HEK293 (cell line): ENCODE results near the gene FILIP1L.

Experiments
- CTCF ChIA-PET: fragments of 350-600 bp; formaldehyde crosslinking; extraction: SDS; loops from one replicate; lab custom pipeline; 2021; ENCODE audit warnings: antibody characterized with exemption; lab: Yijun Ruan, JAX
- POLR2A ChIA-PET: fragments of 300-600 bp; formaldehyde crosslinking; extraction: SDS; loops from one replicate; lab custom pipeline; 2020; ENCODE audit warnings: antibody characterized with exemption, inconsistent platforms; lab: Yijun Ruan, JAX
- H3K27ac ChIP-seq: fragments of 200-500 bp; sonication (Bioruptor generic); 2 replicates; pipeline ENCODE4 v1.5.1; 2014; ENCODE audit warnings: low read depth, low read length, control low read depth, inconsistent platforms; ENCODE audit errors: extremely low read depth
- H3K36me3 ChIP-seq, 2 experiments: fragments of 200-500 bp in 1 of 2; sonication (Bioruptor generic) in 1 of 2; 1 replicate in 1 of 2; 2 replicates in 1 of 2; pipeline ENCODE4 v1.5.1; 2014 to 2017; ENCODE audit warnings: inconsistent platforms in 2 of 2, low read length in 2 of 2; ENCODE audit not compliant: control insufficient read depth in 2 of 2, insufficient read depth in 1 of 2
- H3K4me1 ChIP-seq: fragments of 200-500 bp; sonication (Bioruptor generic); 2 replicates; pipeline ENCODE4 v1.5.1; 2014; ENCODE audit warnings: mild to moderate bottlenecking, low read length, inconsistent platforms; ENCODE audit not compliant: control insufficient read depth, insufficient read depth
- H3K4me3 ChIP-seq: 2 replicates; pipeline ENCODE4 v1.5.1; 2011; ENCODE audit warnings: low read depth, mild to moderate bottlenecking, control low read depth, low read length, moderate library complexity
- H3K9me3 ChIP-seq: fragments of 200-500 bp; sonication (Bioruptor generic); 2 replicates; pipeline ENCODE4 v1.5.1; 2014; ENCODE audit warnings: low read depth, low read length, inconsistent platforms; ENCODE audit not compliant: control insufficient read depth, insufficient read depth
- CTCF ChIP-seq: fragments of 450-650 bp; formaldehyde crosslinking; IDR thresholded peaks from 2 replicates; pipeline ENCODE4 v1.5.1; 2016; ENCODE audit warnings: missing biosample characterization, missing genetic modification characterization
- HOXA7 ChIP-seq: sonication (generic); formaldehyde crosslinking; IDR thresholded peaks from 2 replicates; pipeline ENCODE4 v1.8.1; 2022; ENCODE audit warnings: missing genetic modification reagents, borderline replicate concordance
- IKZF3 ChIP-seq: fragments of 450-650 bp; IDR thresholded peaks from 2 replicates; pipeline ENCODE4 v1.5.0; 2018; ENCODE audit warnings: missing biosample characterization, mild to moderate bottlenecking, missing genetic modification characterization, moderate library complexity
- KLF16 ChIP-seq: fragments of 450-650 bp; formaldehyde crosslinking; IDR thresholded peaks from 2 replicates; pipeline ENCODE4 v1.5.1; 2017; ENCODE audit warnings: missing biosample characterization, missing genetic modification characterization
- PRDM6 ChIP-seq: fragments of 450-650 bp; formaldehyde crosslinking; IDR thresholded peaks from 2 replicates; pipeline ENCODE4 v1.5.1; 2017; ENCODE audit warnings: missing biosample characterization, missing genetic modification characterization
- ZBTB21 ChIP-seq: fragments of 450-650 bp; formaldehyde crosslinking; IDR thresholded peaks from 2 replicates; pipeline ENCODE4 v1.5.1; 2017; ENCODE audit warnings: missing biosample characterization, missing genetic modification characterization
- ZBTB8A ChIP-seq: fragments of 450-650 bp; formaldehyde crosslinking; IDR thresholded peaks from 2 replicates; pipeline ENCODE4 v1.5.1; 2016; ENCODE audit warnings: missing biosample characterization, missing genetic modification characterization
- ZFP37 ChIP-seq: fragments of 450-650 bp; formaldehyde crosslinking; IDR thresholded peaks from 2 replicates; pipeline ENCODE4 v1.5.1; 2016; ENCODE audit warnings: missing biosample characterization, missing genetic modification characterization
- ZFP41 ChIP-seq: fragments of 450-650 bp; formaldehyde crosslinking; IDR thresholded peaks from 2 replicates; pipeline ENCODE4 v1.5.1; 2016; ENCODE audit warnings: missing biosample characterization, missing genetic modification characterization, borderline replicate concordance
- ZIC2 ChIP-seq: fragments of 450-650 bp; formaldehyde crosslinking; IDR thresholded peaks from 2 replicates; pipeline ENCODE4 v1.5.1; 2016; ENCODE audit warnings: missing biosample characterization, missing genetic modification characterization
- ZNF175 ChIP-seq: fragments of 450-650 bp; formaldehyde crosslinking; IDR thresholded peaks from 2 replicates; pipeline ENCODE4 v1.5.1; 2016; ENCODE audit warnings: missing biosample characterization, missing genetic modification characterization
- ZNF23 ChIP-seq: fragments of 450-650 bp; formaldehyde crosslinking; IDR thresholded peaks from 2 replicates; pipeline ENCODE4 v1.5.1; 2016; ENCODE audit warnings: missing biosample characterization, missing genetic modification characterization, borderline replicate concordance
- ZNF280C ChIP-seq: fragments of 450-650 bp; formaldehyde crosslinking; IDR thresholded peaks from 2 replicates; pipeline ENCODE4 v1.5.1; 2016; ENCODE audit warnings: missing biosample characterization, missing genetic modification characterization
- ZNF362 ChIP-seq: fragments of 450-650 bp; formaldehyde crosslinking; IDR thresholded peaks from 2 replicates; pipeline ENCODE4 v1.5.1; 2016; ENCODE audit warnings: missing biosample characterization, missing genetic modification characterization
- ZNF366 ChIP-seq: fragments of 450-650 bp; formaldehyde crosslinking; conservative IDR thresholded peaks from 2 replicates; pipeline ENCODE4 v1.5.1; 2016; ENCODE audit warnings: missing biosample characterization, missing genetic modification characterization
- ZNF394 ChIP-seq: fragments of 450-650 bp; formaldehyde crosslinking; IDR thresholded peaks from 2 replicates; pipeline ENCODE4 v1.5.1; 2016; ENCODE audit warnings: missing biosample characterization, missing genetic modification characterization, mild to moderate bottlenecking, moderate library complexity, borderline replicate concordance
- ZNF544 ChIP-seq: fragments of 450-650 bp; formaldehyde crosslinking; IDR thresholded peaks from 2 replicates; pipeline ENCODE4 v1.5.0; 2017; ENCODE audit warnings: missing biosample characterization, missing genetic modification characterization
- ZNF585B ChIP-seq: fragments of 450-650 bp; formaldehyde crosslinking; IDR thresholded peaks from 2 replicates; pipeline ENCODE4 v1.5.1; 2016; ENCODE audit warnings: missing biosample characterization, missing genetic modification characterization
- ZNF621 ChIP-seq: fragments of 450-650 bp; formaldehyde crosslinking; IDR thresholded peaks from 2 replicates; pipeline ENCODE4 v1.5.1; 2017; ENCODE audit warnings: missing biosample characterization, missing genetic modification characterization
- ZNF704 ChIP-seq: fragments of 450-650 bp; formaldehyde crosslinking; IDR thresholded peaks from 2 replicates; pipeline ENCODE4 v1.5.1; 2016; ENCODE audit warnings: missing biosample characterization, missing genetic modification characterization
- ZNF830 ChIP-seq: fragments of 450-650 bp; IDR thresholded peaks from 2 replicates; pipeline ENCODE4 v1.5.0; 2018; ENCODE audit warnings: missing biosample characterization, missing genetic modification characterization, low read depth, mild to moderate bottlenecking, moderate library complexity
- ZNF837 ChIP-seq: fragments of 450-650 bp; formaldehyde crosslinking; IDR thresholded peaks from 2 replicates; pipeline ENCODE4 v1.5.1; 2016; ENCODE audit warnings: missing biosample characterization, missing genetic modification characterization
- ZSCAN30 ChIP-seq: fragments of 450-650 bp; IDR thresholded peaks from 2 replicates; pipeline ENCODE4 v1.5.1; 2018; ENCODE audit warnings: missing biosample characterization, mild to moderate bottlenecking, missing genetic modification characterization, moderate library complexity
- ZSCAN5A ChIP-seq: fragments of 450-650 bp; formaldehyde crosslinking; IDR thresholded peaks from 2 replicates; pipeline ENCODE4 v1.5.1; 2016; ENCODE audit warnings: missing biosample characterization, missing genetic modification characterization

Gene FILIP1L

GRCh38 chr3:100124201-100124761 is 10.0 kb upstream of the FILIP1L start:
- no peak overlapping the region for H3K27ac ChIP-seq
- TF ChIP-seq PRDM6 (tag by site-specific recombination) (no peak), ZFP41 (no peak), HOXA7 (CRISPR knock-in tag) (no peak), ZNF585B (no peak), ZNF837 (tag by site-specific recombination) (no peak), ZSCAN5A (tag by site-specific recombination) (no peak), ZNF366 (tag by site-specific recombination) (no peak), CTCF (tag by site-specific recombination) (no peak), ZNF394 (tag by site-specific recombination) (no peak), IKZF3 (tag by site-specific recombination) (no peak), ZIC2 (no peak), ZSCAN30 (no peak), ZNF280C (tag by site-specific recombination) (no peak), ZBTB8A (no peak), ZFP37 (tag by site-specific recombination) (no peak), ZNF704 (tag by site-specific recombination) (no peak)
- no peaks in the 10 kb centered on the region; the same call in 1 of the 2 replicates for H3K4me1 ChIP-seq
- POLR2A ChIA-PET, result no interaction called here
- no peaks in the 10 kb centered on the region for H3K36me3 ChIP-seq
- CTCF ChIA-PET, result no interaction called here
- no peaks in the 10 kb centered on the region for H3K9me3 ChIP-seq
- no peak overlapping the region for H3K4me3 ChIP-seq

- H3K4me3 ChIP-seq, result no peak overlapping the region
- TF ChIP-seq ZNF362 (no peak), ZNF23 (no peak), ZBTB21 (tag by site-specific recombination) (no peak), ZNF175 (tag by site-specific recombination) (no peak), ZNF830 (tag by site-specific recombination) (no peak), ZNF394 (tag by site-specific recombination) (no peak), ZNF544 (tag by site-specific recombination) (no peak), KLF16 (tag by site-specific recombination) (no peak), ZNF621 (tag by site-specific recombination) (no peak), ZNF704 (tag by site-specific recombination) (no peak)
- no peaks in the 10 kb centered on the region for H3K36me3 ChIP-seq
These were observed 8.8 kb upstream of the FILIP1L start for GRCh38 chr3:100123112-100123511.

More at GRCh38 chr3:100123112-100123511, 8.8 kb upstream of the FILIP1L start:
- H3K4me1 ChIP-seq, result no peaks in the 10 kb centered on the region; the same call in 1 of the 2 replicates
- H3K9me3 ChIP-seq, result no peaks in the 10 kb centered on the region
- POLR2A ChIA-PET, result no interaction called here
- no peak overlapping the region for H3K27ac ChIP-seq
- CTCF ChIA-PET, result interaction anchor here (0.6 kb wide), 1 partner anchor 49 kb away, joined by 4 read pairs; no protein-coding TSS in a partner anchor
